SU-DHL-6 (cell line): ENCODE measurements around the gene BRD1.

ENCODE experiments used
- EZH2phosphoT487 ChIP-seq: fragments of 200-600 bp; sonication (generic), shearing (Covaris generic); conservative IDR thresholded peaks from 2 replicates; pipeline ENCODE4 v1.6.1; 2018; ENCODE audit warnings: mild to moderate bottlenecking, antibody characterized with exemption, low read length, moderate library complexity, mixed read lengths
- TF ChIP-seq, protein P1 (sequence below): fragments of 200-600 bp; sonication (generic); IDR thresholded peaks from one replicate; pipeline ENCODE4 v1.5.1; 2017; ENCODE audit warnings: antibody characterized with exemption, mild to moderate bottlenecking, low read length, moderate library complexity; ENCODE audit not compliant: insufficient read depth, poor library complexity, severe bottlenecking

DNA sequence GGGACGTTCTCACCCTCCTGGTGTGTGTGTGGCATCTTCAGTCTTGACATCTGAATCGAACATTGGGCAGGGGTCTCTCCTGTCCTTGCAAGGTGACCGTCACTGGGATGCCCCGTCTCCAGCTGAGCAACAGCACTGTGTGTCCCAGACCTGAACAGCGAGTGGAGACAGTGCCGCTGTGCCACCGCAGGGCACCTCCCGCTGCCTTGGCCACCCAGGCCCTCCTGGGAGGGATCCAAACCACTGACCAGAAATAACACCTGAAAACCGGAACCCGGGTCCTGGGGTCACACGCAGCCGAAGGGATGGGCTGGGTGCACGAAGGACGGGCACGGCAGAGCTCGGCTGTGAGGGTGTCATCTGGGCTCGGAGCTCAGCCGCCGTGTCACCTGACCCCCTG, 102.2 kb downstream of the BRD1 start:
- TF ChIP-seq, protein P1, sequence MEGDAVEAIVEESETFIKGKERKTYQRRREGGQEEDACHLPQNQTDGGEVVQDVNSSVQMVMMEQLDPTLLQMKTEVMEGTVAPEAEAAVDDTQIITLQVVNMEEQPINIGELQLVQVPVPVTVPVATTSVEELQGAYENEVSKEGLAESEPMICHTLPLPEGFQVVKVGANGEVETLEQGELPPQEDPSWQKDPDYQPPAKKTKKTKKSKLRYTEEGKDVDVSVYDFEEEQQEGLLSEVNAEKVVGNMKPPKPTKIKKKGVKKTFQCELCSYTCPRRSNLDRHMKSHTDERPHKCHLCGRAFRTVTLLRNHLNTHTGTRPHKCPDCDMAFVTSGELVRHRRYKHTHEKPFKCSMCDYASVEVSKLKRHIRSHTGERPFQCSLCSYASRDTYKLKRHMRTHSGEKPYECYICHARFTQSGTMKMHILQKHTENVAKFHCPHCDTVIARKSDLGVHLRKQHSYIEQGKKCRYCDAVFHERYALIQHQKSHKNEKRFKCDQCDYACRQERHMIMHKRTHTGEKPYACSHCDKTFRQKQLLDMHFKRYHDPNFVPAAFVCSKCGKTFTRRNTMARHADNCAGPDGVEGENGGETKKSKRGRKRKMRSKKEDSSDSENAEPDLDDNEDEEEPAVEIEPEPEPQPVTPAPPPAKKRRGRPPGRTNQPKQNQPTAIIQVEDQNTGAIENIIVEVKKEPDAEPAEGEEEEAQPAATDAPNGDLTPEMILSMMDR: no peak
- no peak for TF ChIP-seq EZH2phosphoT487
